ENCODE results near the gene ARF5. TPM values are rescaled to one million over a fixed set of nuclear protein-coding genes. Genes with fewer than 3 reads are reported as not detected.

Gene ARF5
- total and polyA plus RNA-seq, 2 of the 8 experiments (the other 6 are each of a cell fraction or from before 2014, with no cell fraction given) = 154 to 579 TPM

GRCh38 chr7:127625331-127625730 lies 37.1 kb downstream of the ARF5 start (continued):
- TF ChIP-seq GABPA (IDR thresholded peaks at IDR 0.05; ENCODE audit: borderline replicate concordance, insufficient read depth, low read length) (no peak), FOSL1 (IDR thresholded peaks at IDR 0.05; ENCODE audit: insufficient read depth, low read depth, low read length) (no peak), RBBP5 (IDR thresholded peaks at IDR 0.05; ENCODE audit: borderline replicate concordance, low read depth, low read length) (no peak), BACH1 (IDR thresholded peaks at IDR 0.05; ENCODE audit: low read length) (no peak), KDM5A (IDR thresholded peaks at IDR 0.05; ENCODE audit: low read length) (no peak)
